Tibial nerve (tissue), 4 donors: ENCODE results near the gene FAM83G.

Source experiments
- CTCF ChIP-seq, 5 experiments: fragments of 200-600 bp in 3 of 5; fragments of 450-650 bp in 2 of 5; sonication (generic) in 3 of 5; IDR thresholded peaks; one replicate each; pipeline ENCODE4 v1.5.1; 2016 to 2019; ENCODE audit warnings: antibody characterized with exemption in 5 of 5, mild to moderate bottlenecking in 3 of 5, moderate library complexity in 2 of 5
- EP300 ChIP-seq, 2 donors: sonication (generic); formaldehyde crosslinking; IDR thresholded peaks; one replicate each; pipeline ENCODE4 v1.6.1; 2017; ENCODE audit warnings: antibody characterized with exemption in 2 of 2, mild to moderate bottlenecking in 1 of 2

GRCh38 chr17:18959071-18959844 is 45.3 kb downstream of the FAM83G start:
- TF ChIP-seq CTCF (IDR thresholded peaks at IDR 0.05) (no peak), EP300 (IDR thresholded peaks at IDR 0.05) (no peak)
